ENCODE measurements around the gene ZSCAN9. TPM values are rescaled to one million over a fixed set of nuclear protein-coding genes. Genes with fewer than 3 reads are reported as not detected.

The ZSCAN9 gene
- total and polyA plus RNA-seq, 9 of the 15 experiments (the other 6 are each of a cell fraction or from before 2014, with no cell fraction given) = 18.8 to 48.9 (median 28.7) TPM

DNA sequence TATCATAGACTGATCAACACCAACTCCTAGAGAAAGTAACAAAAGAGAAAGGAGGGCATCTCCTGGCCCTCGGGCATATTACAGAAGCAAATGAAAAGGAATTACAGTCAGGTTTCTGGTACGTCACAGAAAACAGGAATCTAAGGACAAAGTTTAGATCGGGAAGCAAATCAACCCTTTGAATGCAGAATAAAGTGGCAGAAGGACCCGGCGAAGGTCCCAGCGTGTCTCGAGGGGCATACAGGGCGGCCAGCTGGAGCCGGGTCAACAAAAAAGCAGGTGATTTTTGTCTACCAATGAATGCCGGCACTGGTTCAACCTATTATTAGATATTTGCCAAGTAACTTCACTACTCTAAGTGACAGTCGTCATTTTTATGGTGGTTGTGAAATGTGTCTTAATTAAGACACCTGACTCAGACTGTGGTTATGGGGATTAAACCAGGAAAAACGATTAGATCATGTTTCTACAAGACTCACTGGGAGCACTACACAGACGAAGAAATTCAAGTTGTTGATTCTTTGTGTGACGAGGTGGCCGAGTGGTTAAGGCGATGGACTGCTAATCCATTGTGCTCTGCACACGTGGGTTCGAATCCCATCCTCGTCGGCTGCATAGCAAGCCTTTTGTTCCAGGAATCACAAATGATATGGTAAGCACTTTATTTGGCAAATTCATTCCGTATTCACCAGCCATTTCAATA is 12.4 kb upstream of the ZSCAN9 start (continued):
- TF ChIP-seq PRDM10 (IDR thresholded peaks at IDR 0.05; ENCODE audit: partially characterized antibody) (no peak), CGGBP1 (CRISPR knock-in tag; IDR thresholded peaks at IDR 0.05) (0 out of 2 replicates have a peak, but pooled peaks have one; percentile 31), ZNF766 (CRISPR knock-in tag; conservative IDR thresholded peaks at IDR 0.05) (peak; percentile 50; the same call in 1 of the 2 replicates), KAT7 (CRISPR knock-in tag; IDR thresholded peaks at IDR 0.05; ENCODE audit: borderline replicate concordance) (peak; percentile 83; the same call in 1 of the 2 replicates), TSC22D4 (tag; IDR thresholded peaks at IDR 0.05) (no peak), ETS2 (tag; IDR thresholded peaks at IDR 0.05; ENCODE audit: borderline replicate concordance, poor library complexity, severe bottlenecking) (no peak), EGR1 (conservative IDR thresholded peaks at IDR 0.05) (no peak), WHSC1 (IDR thresholded peaks at IDR 0.05; ENCODE audit: low read length) (no peak), PHB (CRISPR knock-in tag; IDR thresholded peaks at IDR 0.05) (no peak), ESRRB (CRISPR knock-in tag; IDR thresholded peaks at IDR 0.05; ENCODE audit: borderline replicate concordance) (no peak), PPARD (CRISPR knock-in tag; IDR thresholded peaks at IDR 0.05) (no peak), ADNP (tag; IDR thresholded peaks at IDR 0.05) (peak; percentile 96), JUNB (CRISPR knock-in tag; conservative IDR thresholded peaks at IDR 0.05) (no peak)
- TF ChIP-seq, protein P1, sequence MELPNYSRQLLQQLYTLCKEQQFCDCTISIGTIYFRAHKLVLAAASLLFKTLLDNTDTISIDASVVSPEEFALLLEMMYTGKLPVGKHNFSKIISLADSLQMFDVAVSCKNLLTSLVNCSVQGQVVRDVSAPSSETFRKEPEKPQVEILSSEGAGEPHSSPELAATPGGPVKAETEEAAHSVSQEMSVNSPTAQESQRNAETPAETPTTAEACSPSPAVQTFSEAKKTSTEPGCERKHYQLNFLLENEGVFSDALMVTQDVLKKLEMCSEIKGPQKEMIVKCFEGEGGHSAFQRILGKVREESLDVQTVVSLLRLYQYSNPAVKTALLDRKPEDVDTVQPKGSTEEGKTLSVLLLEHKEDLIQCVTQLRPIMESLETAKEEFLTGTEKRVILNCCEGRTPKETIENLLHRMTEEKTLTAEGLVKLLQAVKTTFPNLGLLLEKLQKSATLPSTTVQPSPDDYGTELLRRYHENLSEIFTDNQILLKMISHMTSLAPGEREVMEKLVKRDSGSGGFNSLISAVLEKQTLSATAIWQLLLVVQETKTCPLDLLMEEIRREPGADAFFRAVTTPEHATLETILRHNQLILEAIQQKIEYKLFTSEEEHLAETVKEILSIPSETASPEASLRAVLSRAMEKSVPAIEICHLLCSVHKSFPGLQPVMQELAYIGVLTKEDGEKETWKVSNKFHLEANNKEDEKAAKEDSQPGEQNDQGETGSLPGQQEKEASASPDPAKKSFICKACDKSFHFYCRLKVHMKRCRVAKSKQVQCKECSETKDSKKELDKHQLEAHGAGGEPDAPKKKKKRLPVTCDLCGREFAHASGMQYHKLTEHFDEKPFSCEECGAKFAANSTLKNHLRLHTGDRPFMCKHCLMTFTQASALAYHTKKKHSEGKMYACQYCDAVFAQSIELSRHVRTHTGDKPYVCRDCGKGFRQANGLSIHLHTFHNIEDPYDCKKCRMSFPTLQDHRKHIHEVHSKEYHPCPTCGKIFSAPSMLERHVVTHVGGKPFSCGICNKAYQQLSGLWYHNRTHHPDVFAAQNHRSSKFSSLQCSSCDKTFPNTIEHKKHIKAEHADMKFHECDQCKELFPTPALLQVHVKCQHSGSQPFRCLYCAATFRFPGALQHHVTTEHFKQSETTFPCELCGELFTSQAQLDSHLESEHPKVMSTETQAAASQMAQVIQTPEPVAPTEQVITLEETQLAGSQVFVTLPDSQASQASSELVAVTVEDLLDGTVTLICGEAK (IDR thresholded peaks at IDR 0.05) = peak; percentile 91
- TF ChIP-seq, protein P1 (CRISPR knock-in tag; IDR thresholded peaks at IDR 0.05) = no peak

All from K562 (cell line).